Measurements from ENCODE around the gene IGSF3. TPM values are rescaled to one million over a fixed set of nuclear protein-coding genes. Genes with fewer than 3 reads are reported as not detected.
"Not testable (repeated sequence)": the region's sequence is repeated elsewhere in the genome, so short reads cannot be mapped to it uniquely, and the experiment has no call there.

Gene IGSF3
- total RNA-seq, 4 donors from 2014 or later = 10.9 to 23.1 (median 18.6) TPM

- 86 to 87% methylated on average over 11 to 13 of the region's 14 CpGs for WGBS, 2 donors
- intact Hi-C loops (cut with DNase I) = not testable (repeated sequence)
Measured at GRCh38 chr1:116642311-116643280, 24.9 kb downstream of the IGSF3 start.

GRCh38 chr1:116637583-116637982 lies 29.9 kb downstream of the IGSF3 start:
- DNase-seq; H3K4me3 ChIP-seq (replicated peaks in 1 of 3); H3K27me3 ChIP-seq; H3K27ac ChIP-seq; intact Hi-C loops (cut with DNase I); H3K36me3 ChIP-seq; H3K4me1 ChIP-seq; H3K9me3 ChIP-seq: not testable (repeated sequence)
- 85 to 100% methylated on average over 2 of the region's 2 CpGs for WGBS, 2 donors

More at GRCh38 chr1:116642311-116643280, 24.9 kb downstream of the IGSF3 start:
- not testable (repeated sequence) for H3K4me3 ChIP-seq (replicated peaks in 1 of 3); H3K27ac ChIP-seq; H3K9me3 ChIP-seq; DNase-seq; H3K27me3 ChIP-seq; H3K36me3 ChIP-seq
- H3K4me1 ChIP-seq = peaks cover 0 to 11% of the 10 kb centered on the region in 2 donors

- intact Hi-C loops (cut with DNase I); H3K4me1 ChIP-seq; DNase-seq; H3K27ac ChIP-seq; H3K4me3 ChIP-seq (replicated peaks in 1 of 3); H3K27me3 ChIP-seq; H3K9me3 ChIP-seq; H3K36me3 ChIP-seq: not testable (repeated sequence)
- WGBS, 2 donors = 58 to 63% methylated on average over 6 of the region's 6 CpGs
Measured at GRCh38 chr1:116636584-116636983, 30.9 kb downstream of the IGSF3 start.

GRCh38 chr1:116634386-116634785 lies 33.1 kb downstream of the IGSF3 start:
- 61 to 73% methylated on average over 4 of the region's 4 CpGs for WGBS, 2 donors
- intact Hi-C loops (cut with DNase I) = not testable (repeated sequence)

GRCh38 chr1:116631996-116632925 lies 35.3 kb downstream of the IGSF3 start:
- intact Hi-C loops (cut with DNase I); H3K9me3 ChIP-seq; H3K36me3 ChIP-seq; H3K27me3 ChIP-seq; H3K27ac ChIP-seq; H3K4me3 ChIP-seq (replicated peaks in 1 of 3): not testable (repeated sequence)
- WGBS, 2 donors = 66 to 68% methylated on average over 10 of the region's 10 CpGs
- H3K4me1 ChIP-seq = peaks cover 5 to 24% of the 10 kb centered on the region in 2 donors
- peak in 1 of 2 donors; percentile 28 for DNase-seq

More at GRCh38 chr1:116634386-116634785, 33.1 kb downstream of the IGSF3 start:
- not testable (repeated sequence) for H3K27ac ChIP-seq; H3K4me1 ChIP-seq; H3K27me3 ChIP-seq; DNase-seq; H3K36me3 ChIP-seq; H3K4me3 ChIP-seq (replicated peaks in 1 of 3); H3K9me3 ChIP-seq

- 46 to 57% methylated on average over 2 of the region's 2 CpGs for WGBS, 2 donors
- H3K27me3 ChIP-seq; H3K4me3 ChIP-seq (replicated peaks in 1 of 3); H3K27ac ChIP-seq; DNase-seq; H3K36me3 ChIP-seq; H3K9me3 ChIP-seq; intact Hi-C loops (cut with DNase I): not testable (repeated sequence)
- peaks cover 9 to 28% of the 10 kb centered on the region in 2 donors for H3K4me1 ChIP-seq
Measured at GRCh38 chr1:116631554-116631953, 36.0 kb downstream of the IGSF3 start.

- H3K27me3 ChIP-seq; H3K9me3 ChIP-seq; H3K4me3 ChIP-seq (replicated peaks in 1 of 3); H3K27ac ChIP-seq; H3K36me3 ChIP-seq; DNase-seq; intact Hi-C loops (cut with DNase I): not testable (repeated sequence)
- WGBS, 2 donors = 73 to 100% methylated on average over 2 of the region's 2 CpGs
- H3K4me1 ChIP-seq = peaks cover 10 to 34% of the 10 kb centered on the region in 2 donors
Measured at GRCh38 chr1:116630057-116630456, 37.5 kb downstream of the IGSF3 start.

GRCh38 chr1:116629441-116629840 lies 38.1 kb downstream of the IGSF3 start:
- H3K27me3 ChIP-seq; H3K36me3 ChIP-seq; DNase-seq; H3K27ac ChIP-seq; H3K9me3 ChIP-seq; H3K4me3 ChIP-seq (replicated peaks in 1 of 3); intact Hi-C loops (cut with DNase I): not testable (repeated sequence)
- H3K4me1 ChIP-seq = peaks cover 10 to 40% of the 10 kb centered on the region in 2 donors
- 93 to 96% methylated on average over 2 of the region's 2 CpGs for WGBS, 2 donors
